H54 (cell line): ENCODE results near the gene ATXN7L3B.

Source experiments
- DNase-seq: peaks from one replicate; pipeline ENCODE4 v3.0.0; 2011; ENCODE audit warnings: low spot score, mixed read lengths; ENCODE audit not compliant: insufficient read length
- FAIRE-seq: peaks from 3 replicates; lab custom pipeline; 2011; peaks lifted over from hg19 to GRCh38; lab: Jason Lieb, UNC
- POLR2A ChIP-seq: IDR thresholded peaks from 2 replicates; pipeline ENCODE4 v1.6.1; 2011; ENCODE audit warnings: low read depth, mild to moderate bottlenecking, low read length

ATXN7L3B gene

GRCh38 chr12:74584483-74585062, 46.9 kb downstream of the ATXN7L3B start:
- FAIRE-seq (no peak), DNase-seq (no peak)
- TF ChIP-seq POLR2A: no peak

GRCh38 chr12:74586251-74586650, 48.6 kb downstream of the ATXN7L3B start:
- no peak for DNase-seq
- FAIRE-seq: no peak
- no peak for TF ChIP-seq POLR2A
